Measurements from ENCODE around the gene TRIM27. TPM values are rescaled to one million over a fixed set of nuclear protein-coding genes. Genes with fewer than 3 reads are reported as not detected.
"Not testable (repeated sequence)": the region's sequence is repeated elsewhere in the genome, so short reads cannot be mapped to it uniquely, and the experiment has no call there.

Gene TRIM27
- total RNA-seq, 1 donor from 2014 or later: 67.4 TPM

GRCh38 chr6:28929887-28930620 lies 6.3 kb upstream of the TRIM27 start:
- Mint-ChIP-seq H3K27me3 (ENCODE audit: insufficient read depth) (peaks cover 6% of the 10 kb centered on the region), H3K27ac (no peak overlapping the region), H3K4me1 (ENCODE audit: low read depth) (no peaks in the 10 kb centered on the region), H3K4me3 (no peak overlapping the region), H3K36me3 (ENCODE audit: low read depth) (no peaks in the 10 kb centered on the region), H3K9me3 (no peaks in the 10 kb centered on the region)
- no peak for DNase-seq (ENCODE audit: low spot score)
- intact Hi-C loops (cut with micrococcal nuclease): no loop called here

GRCh38 chr6:28929339-28929738 lies 5.6 kb upstream of the TRIM27 start:
- H3K4me1 Mint-ChIP-seq (ENCODE audit: low read depth); H3K36me3 Mint-ChIP-seq (ENCODE audit: low read depth); intact Hi-C loops (cut with micrococcal nuclease); H3K27me3 Mint-ChIP-seq (ENCODE audit: insufficient read depth); H3K27ac Mint-ChIP-seq; DNase-seq (ENCODE audit: low spot score); H3K9me3 Mint-ChIP-seq; H3K4me3 Mint-ChIP-seq: not testable (repeated sequence)

- intact Hi-C loops (cut with micrococcal nuclease): no loop called here
- Mint-ChIP-seq H3K27ac (no peak overlapping the region), H3K36me3 (ENCODE audit: low read depth) (peaks cover under 1% of the 10 kb centered on the region), H3K4me3 (no peak overlapping the region), H3K4me1 (ENCODE audit: low read depth) (no peaks in the 10 kb centered on the region), H3K9me3 (no peaks in the 10 kb centered on the region), H3K27me3 (ENCODE audit: insufficient read depth) (peaks cover 6% of the 10 kb centered on the region)
- no peak for DNase-seq (ENCODE audit: low spot score)
These were observed 4.1 kb upstream of the TRIM27 start for GRCh38 chr6:28927846-28928245.

DNA sequence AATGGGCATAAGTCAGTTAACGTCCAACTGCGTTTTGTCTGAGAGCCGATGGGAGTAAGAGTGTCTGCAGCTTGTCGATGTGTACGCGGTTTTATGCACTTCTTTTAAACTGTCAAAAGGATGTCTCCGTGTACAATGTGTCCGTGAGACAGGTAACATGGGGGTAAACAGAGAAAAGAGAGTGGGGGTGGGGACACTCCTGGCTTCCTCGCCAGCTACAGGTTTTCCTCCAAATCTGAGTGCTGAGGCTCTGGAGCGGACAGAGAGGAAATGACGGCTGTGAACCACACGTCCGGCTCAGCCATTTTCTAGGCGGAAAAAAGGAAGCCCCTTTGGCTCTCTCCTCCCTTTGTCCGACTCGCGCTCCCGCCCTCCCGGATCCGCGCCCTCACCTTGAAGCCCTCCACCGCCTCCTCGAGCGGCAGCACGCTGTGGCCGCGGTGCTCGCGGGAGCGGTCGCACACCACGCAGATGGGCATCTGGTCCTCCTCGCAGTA lies 916 bp downstream of the TRIM27 start:
- intact Hi-C loops (cut with micrococcal nuclease): loop anchor here (1.0 to 2.0 kb wide), 6 partner anchors 18 to 94 kb away; no protein-coding TSS in a partner anchor
- Mint-ChIP-seq H3K9me3 (no peaks in the 10 kb centered on the region), H3K4me3 (peak overlapping the region; percentile 93), H3K27ac (peak overlapping the region; percentile 91), H3K27me3 (ENCODE audit: insufficient read depth) (no peaks in the 10 kb centered on the region), H3K36me3 (ENCODE audit: low read depth) (peaks cover 42% of the 10 kb centered on the region), H3K4me1 (ENCODE audit: low read depth) (peaks cover 38% of the 10 kb centered on the region)
- DNase-seq (ENCODE audit: low spot score): peak; percentile 45

- H3K27ac Mint-ChIP-seq: peak overlapping the region; percentile 91
- no peak for DNase-seq (ENCODE audit: low spot score)
- no peaks in the 10 kb centered on the region for H3K27me3 Mint-ChIP-seq (ENCODE audit: insufficient read depth)
- peak overlapping the region; percentile 93 for H3K4me3 Mint-ChIP-seq
- no peaks in the 10 kb centered on the region for H3K9me3 Mint-ChIP-seq
- peaks cover 38% of the 10 kb centered on the region for H3K4me1 Mint-ChIP-seq (ENCODE audit: low read depth)
- H3K36me3 Mint-ChIP-seq (ENCODE audit: low read depth): peaks cover 46% of the 10 kb centered on the region
- intact Hi-C loops (cut with micrococcal nuclease): loop anchor here (2.0 kb wide), 1 partner anchor 95 kb away; no protein-coding TSS in a partner anchor
These were observed 1.6 kb downstream of the TRIM27 start for GRCh38 chr6:28922004-28922820.

DNA sequence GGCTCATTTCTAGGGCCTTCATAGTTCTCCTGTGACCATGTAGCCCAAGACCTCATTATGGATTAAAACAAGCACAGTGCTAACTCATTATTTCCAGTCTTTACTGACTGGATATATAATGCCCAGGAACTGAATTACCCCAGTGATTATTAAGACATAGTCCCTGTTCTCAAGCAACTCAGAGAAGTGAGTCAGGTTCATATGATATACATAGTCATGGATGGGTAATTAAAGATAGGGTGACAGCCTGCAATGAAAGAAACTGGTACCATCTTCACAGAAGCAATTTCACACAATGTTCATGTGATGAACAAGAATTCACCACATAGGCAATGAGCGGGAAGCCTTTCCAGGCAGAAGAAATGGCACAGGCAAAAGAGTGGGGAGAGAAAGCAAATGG lies 3.5 kb downstream of the TRIM27 start:
- Mint-ChIP-seq H3K27ac (no peak overlapping the region), H3K4me3 (peak overlapping the region; percentile 31), H3K9me3 (no peaks in the 10 kb centered on the region), H3K4me1 (ENCODE audit: low read depth) (peaks cover 38% of the 10 kb centered on the region), H3K27me3 (ENCODE audit: insufficient read depth) (no peaks in the 10 kb centered on the region), H3K36me3 (ENCODE audit: low read depth) (peaks cover 55% of the 10 kb centered on the region)
- no peak for DNase-seq (ENCODE audit: low spot score)
- intact Hi-C loops (cut with micrococcal nuclease): no loop called here

DNA sequence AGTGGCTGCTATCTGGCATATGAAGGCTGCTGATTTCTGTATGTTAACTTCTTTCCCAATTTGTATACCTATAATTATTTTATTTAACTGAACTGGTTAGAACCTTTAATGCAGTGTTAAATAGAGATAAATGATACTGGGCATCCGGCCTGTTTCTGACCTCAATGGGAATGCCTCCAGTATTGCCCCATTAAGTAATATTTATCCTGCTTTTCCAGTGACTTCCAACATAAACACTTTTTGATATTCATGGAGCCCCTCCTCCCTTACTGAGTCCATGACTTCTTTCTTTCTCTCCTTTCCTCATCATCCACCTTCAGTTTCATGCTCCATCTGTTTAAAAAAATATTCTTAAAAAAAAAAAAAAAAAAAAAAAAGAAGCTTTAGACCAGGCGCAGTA lies 8.8 kb downstream of the TRIM27 start:
- intact Hi-C loops (cut with micrococcal nuclease): no loop called here
- H3K27me3 Mint-ChIP-seq (ENCODE audit: insufficient read depth): no peaks in the 10 kb centered on the region
- H3K9me3 Mint-ChIP-seq: no peaks in the 10 kb centered on the region
- peaks cover 55% of the 10 kb centered on the region for H3K36me3 Mint-ChIP-seq (ENCODE audit: low read depth)
- H3K4me1 Mint-ChIP-seq (ENCODE audit: low read depth): peaks cover 14% of the 10 kb centered on the region
- DNase-seq (ENCODE audit: low spot score): no peak
- no peak overlapping the region for H3K4me3 Mint-ChIP-seq
- H3K27ac Mint-ChIP-seq: no peak overlapping the region

DNA sequence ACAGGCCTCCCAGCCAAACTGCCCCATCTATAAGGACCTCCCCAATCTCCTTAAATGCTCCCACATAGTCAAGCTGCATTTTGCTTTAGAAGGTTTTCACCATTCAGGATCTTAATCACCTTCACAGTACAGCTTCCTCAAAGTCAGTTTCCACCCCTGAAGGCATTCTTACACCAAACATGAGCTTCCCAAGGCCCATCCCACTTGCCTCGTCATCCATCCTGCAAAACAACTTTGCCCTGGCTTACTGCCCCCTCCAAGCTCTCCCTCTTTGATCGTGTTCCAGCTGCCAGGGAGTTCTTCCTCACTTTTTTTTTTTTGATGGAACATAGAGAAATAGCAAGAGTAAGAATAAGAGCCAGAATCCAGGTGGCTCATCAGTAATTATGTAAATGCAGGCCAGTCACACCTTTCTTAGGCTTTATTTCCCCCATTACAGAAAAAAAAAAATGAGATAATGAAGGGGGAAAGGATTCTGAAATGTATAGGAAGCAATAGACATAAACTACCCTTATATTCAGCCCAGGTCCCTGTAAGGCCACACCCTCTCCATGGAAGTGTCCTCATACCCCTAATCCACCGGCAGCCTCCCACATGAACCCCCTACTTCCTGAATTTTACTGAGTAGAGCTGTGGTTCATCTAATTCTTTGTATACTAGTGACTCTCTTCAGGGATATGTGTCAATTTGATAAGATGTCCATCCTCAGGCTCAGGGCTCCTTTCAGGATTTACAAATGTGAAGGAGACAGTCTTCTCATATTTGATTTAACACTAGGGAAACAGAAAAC lies 12.7 kb downstream of the TRIM27 start:
- no peaks in the 10 kb centered on the region for H3K4me1 Mint-ChIP-seq (ENCODE audit: low read depth)
- H3K4me3 Mint-ChIP-seq: no peak overlapping the region
- intact Hi-C loops (cut with micrococcal nuclease): no loop called here
- H3K27ac Mint-ChIP-seq: no peak overlapping the region
- H3K9me3 Mint-ChIP-seq: no peaks in the 10 kb centered on the region
- no peak for DNase-seq (ENCODE audit: low spot score)
- no peaks in the 10 kb centered on the region for H3K27me3 Mint-ChIP-seq (ENCODE audit: insufficient read depth)
- peaks cover 59% of the 10 kb centered on the region for H3K36me3 Mint-ChIP-seq (ENCODE audit: low read depth)

- H3K36me3 Mint-ChIP-seq (ENCODE audit: low read depth): peaks cover 75% of the 10 kb centered on the region
- H3K27ac Mint-ChIP-seq: no peak overlapping the region
- DNase-seq (ENCODE audit: low spot score): no peak
- no peaks in the 10 kb centered on the region for H3K9me3 Mint-ChIP-seq
- no peaks in the 10 kb centered on the region for H3K27me3 Mint-ChIP-seq (ENCODE audit: insufficient read depth)
- H3K4me3 Mint-ChIP-seq: no peak overlapping the region
- intact Hi-C loops (cut with micrococcal nuclease): no loop called here
- no peaks in the 10 kb centered on the region for H3K4me1 Mint-ChIP-seq (ENCODE audit: low read depth)
These were observed 16.4 kb downstream of the TRIM27 start for GRCh38 chr6:28907394-28907793.

DNA sequence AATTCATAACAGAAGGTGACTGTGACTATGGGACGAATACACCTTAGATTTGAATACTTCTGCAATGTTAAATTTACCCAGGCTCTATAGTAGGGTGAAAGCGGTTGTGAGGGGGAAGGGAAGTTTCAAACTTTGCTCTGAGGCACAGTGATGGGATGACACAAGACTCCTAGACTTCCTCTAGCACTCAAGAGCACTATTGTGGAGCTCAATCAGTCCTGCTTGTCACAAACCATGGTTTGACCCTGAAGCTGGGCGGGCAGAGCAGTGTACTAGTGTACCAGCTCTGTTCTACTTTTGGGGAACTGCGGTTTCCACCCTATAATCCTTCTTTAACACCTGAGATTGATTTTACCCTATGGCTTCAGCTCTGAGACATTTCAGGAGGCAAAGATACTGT lies 17.1 kb downstream of the TRIM27 start:
- H3K27ac Mint-ChIP-seq: no peak overlapping the region
- peaks cover 73% of the 10 kb centered on the region for H3K36me3 Mint-ChIP-seq (ENCODE audit: low read depth)
- H3K4me1 Mint-ChIP-seq (ENCODE audit: low read depth): no peaks in the 10 kb centered on the region
- intact Hi-C loops (cut with micrococcal nuclease): no loop called here
- H3K9me3 Mint-ChIP-seq: no peaks in the 10 kb centered on the region
- H3K4me3 Mint-ChIP-seq: no peak overlapping the region
- H3K27me3 Mint-ChIP-seq (ENCODE audit: insufficient read depth): no peaks in the 10 kb centered on the region
- DNase-seq (ENCODE audit: low spot score): no peak

DNA sequence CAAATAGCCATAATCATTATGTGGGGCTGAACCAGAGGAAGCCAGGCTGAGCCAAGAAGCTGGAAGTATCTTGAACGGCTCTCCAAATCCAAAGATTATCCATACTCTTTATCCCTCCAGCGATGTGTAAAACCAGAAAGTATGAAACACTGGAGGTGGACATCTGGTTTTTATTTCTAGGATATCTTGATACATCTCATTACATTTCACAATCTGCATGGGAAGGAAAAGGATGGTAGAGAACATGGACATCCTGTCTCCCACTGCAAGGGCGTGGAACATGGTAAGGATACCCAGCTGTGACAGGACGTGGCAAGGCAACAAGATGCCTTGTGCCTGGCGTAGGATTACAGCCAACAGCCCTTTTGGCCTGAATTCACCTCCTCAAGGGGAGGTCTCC lies 20.1 kb downstream of the TRIM27 start:
- peaks cover 60% of the 10 kb centered on the region for H3K36me3 Mint-ChIP-seq (ENCODE audit: low read depth)
- no peak overlapping the region for H3K4me3 Mint-ChIP-seq
- H3K9me3 Mint-ChIP-seq: no peaks in the 10 kb centered on the region
- intact Hi-C loops (cut with micrococcal nuclease): no loop called here
- no peaks in the 10 kb centered on the region for H3K4me1 Mint-ChIP-seq (ENCODE audit: low read depth)
- no peaks in the 10 kb centered on the region for H3K27me3 Mint-ChIP-seq (ENCODE audit: insufficient read depth)
- no peak overlapping the region for H3K27ac Mint-ChIP-seq
- DNase-seq (ENCODE audit: low spot score): no peak

DNA sequence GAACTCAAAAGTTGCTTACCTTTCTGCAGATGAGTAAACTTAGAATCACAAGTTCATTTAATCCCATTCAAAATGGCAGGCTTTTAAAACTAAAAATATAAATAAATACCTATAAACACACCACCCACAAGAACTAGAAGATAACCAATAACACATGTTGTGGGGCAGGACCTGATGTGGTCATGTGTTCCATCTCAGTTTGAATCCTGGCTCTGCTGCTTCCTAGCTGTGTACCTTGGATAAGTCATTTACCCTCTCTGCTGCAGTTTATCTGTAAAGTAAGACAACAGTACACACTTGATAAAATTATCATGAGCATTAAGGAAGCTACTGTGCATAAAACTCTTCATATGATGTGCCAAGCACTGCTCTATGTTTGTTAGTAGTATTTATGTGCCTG lies 22.0 kb downstream of the TRIM27 start:
- Mint-ChIP-seq H3K4me3 (no peak overlapping the region), H3K4me1 (ENCODE audit: low read depth) (peaks cover 8% of the 10 kb centered on the region), H3K27me3 (ENCODE audit: insufficient read depth) (no peaks in the 10 kb centered on the region), H3K36me3 (ENCODE audit: low read depth) (peaks cover 44% of the 10 kb centered on the region), H3K9me3 (no peaks in the 10 kb centered on the region), H3K27ac (no peak overlapping the region)
- no peak for DNase-seq (ENCODE audit: low spot score)
- intact Hi-C loops (cut with micrococcal nuclease): no loop called here

Measured in activated T-helper 1 cell treated with anti-CD3 and anti-CD28 coated beads, Interleukin-12 subunit alpha, Interleukin-12 subunit beta, Interleukin-2, Interleukin-4 antibody, amounts not matched to agents 30 ng/mL and 10 ng/mL and 1 ng/mL, durations not matched to agents 14 hours and 24 hours and 36 hours (primary cell).